ENCODE results near the gene CEACAM19. TPM values are rescaled to one million over a fixed set of nuclear protein-coding genes. Genes with fewer than 3 reads are reported as not detected.

CEACAM19 gene
- total and polyA plus RNA-seq, 8 donors, result 2.4 to 27.7 (median 5.3) TPM

- peak; percentile 83 to 95 (median 90) for TF ChIP-seq CTCF (IDR thresholded peaks at IDR 0.05)
- intact Hi-C loops (cut with DNase I), result loop anchor here in 2 of 3 donors (5.0 to 10.0 kb wide), 3 partner anchors 78 to 145 kb away; partner anchors contain the start of gene CBLC (in 1 of the 2)
- H3K4me1 ChIP-seq, result peaks cover 30 to 31% (median 30%) of the 10 kb centered on the region in 3 donors
- no peak overlapping the region for H3K4me3 ChIP-seq
- ATAC-seq, result peak; percentile 36 to 75 (median 57)
- no peaks in the 10 kb centered on the region for H3K27me3 ChIP-seq
- DNase-seq, result peak; percentile 66 to 92 (median 80)
- H3K27ac ChIP-seq, result no peak overlapping the region
- H3K36me3 ChIP-seq, result no peaks in the 10 kb centered on the region
- no peaks in the 10 kb centered on the region for H3K9me3 ChIP-seq
- no peak for FAIRE-seq
- WGBS, 2 donors, result 39 to 42% methylated on average over 11 of the region's 11 CpGs
Observed at GRCh38 chr19:44689290-44690130, 18.2 kb downstream of the CEACAM19 start.

GRCh38 chr19:44690131-44690440, 18.8 kb downstream of the CEACAM19 start:
- Histone ChIP-seq H3K4me3 (no peak overlapping the region), H3K36me3 (no peaks in the 10 kb centered on the region), H3K9me3 (no peaks in the 10 kb centered on the region), H3K27ac (no peak overlapping the region), H3K4me1 (peaks cover 32 to 37% (median 32%) of the 10 kb centered on the region in 3 donors), H3K27me3 (no peaks in the 10 kb centered on the region)
- 78 to 79% methylated on average over 3 of the region's 3 CpGs for WGBS, 2 donors
- DNase-seq (no peak), ATAC-seq (no peak), FAIRE-seq (no peak)
- TF ChIP-seq CTCF (IDR thresholded peaks at IDR 0.05), result no peak
- intact Hi-C loops (cut with DNase I), result no loop called here

- FAIRE-seq, result no peak
- DNase-seq, result no peak
- Histone ChIP-seq H3K9me3 (no peaks in the 10 kb centered on the region), H3K4me1 (peaks cover 41 to 46% (median 43%) of the 10 kb centered on the region in 3 donors), H3K27me3 (no peaks in the 10 kb centered on the region), H3K36me3 (no peaks in the 10 kb centered on the region), H3K4me3 (no peak overlapping the region), H3K27ac (peak overlapping the region; percentile 69 to 95 (median 86))
- ATAC-seq, result peak; percentile 2 to 33 (median 25)
- TF ChIP-seq CTCF (IDR thresholded peaks at IDR 0.05), result no peak
- intact Hi-C loops (cut with DNase I), result no loop called here
- 9 to 14% methylated on average over 5 of the region's 5 CpGs for whole genome bisulfite sequencing, 2 donors
Observed at GRCh38 chr19:44692379-44692721, 21.1 kb downstream of the CEACAM19 start.

GRCh38 chr19:44694184-44694579, 22.9 kb downstream of the CEACAM19 start:
- intact Hi-C loops (cut with DNase I), result no loop called here
- no peak for ATAC-seq
- H3K4me1 ChIP-seq, result peaks cover 43 to 46% (median 43%) of the 10 kb centered on the region in 3 donors
- H3K27ac ChIP-seq, result peak overlapping the region in 3 of 4 donors; percentile 55 to 79 (median 67)
- no peak overlapping the region for H3K4me3 ChIP-seq
- H3K27me3 ChIP-seq, result no peaks in the 10 kb centered on the region
- TF ChIP-seq CTCF (IDR thresholded peaks at IDR 0.05), result no peak
- FAIRE-seq, result no peak
- H3K36me3 ChIP-seq, result no peaks in the 10 kb centered on the region
- WGBS, 2 donors, result 62 to 77% methylated on average over 2 of the region's 2 CpGs
- no peaks in the 10 kb centered on the region for H3K9me3 ChIP-seq
- no peak for DNase-seq
